Measurements from ENCODE around the gene PPFIBP1.

- TF ChIP-seq CTCF (IDR thresholded peaks at IDR 0.05) (no peak), ZFX (IDR thresholded peaks at IDR 0.05; ENCODE audit: borderline replicate concordance) (no peak)
Measured at GRCh38 chr12:27615331-27615891, 91.4 kb downstream of the PPFIBP1 start.

Data from 22Rv1 (cell line).